Measurements from ENCODE around the gene IL17RA. TPM values are rescaled to one million over a fixed set of nuclear protein-coding genes. Genes with fewer than 3 reads are reported as not detected.

Gene IL17RA
- total and polyA plus RNA-seq, 2 of the 4 experiments (the other 2 are of a cell fraction) = 5.2 to 15.3 TPM

DNA sequence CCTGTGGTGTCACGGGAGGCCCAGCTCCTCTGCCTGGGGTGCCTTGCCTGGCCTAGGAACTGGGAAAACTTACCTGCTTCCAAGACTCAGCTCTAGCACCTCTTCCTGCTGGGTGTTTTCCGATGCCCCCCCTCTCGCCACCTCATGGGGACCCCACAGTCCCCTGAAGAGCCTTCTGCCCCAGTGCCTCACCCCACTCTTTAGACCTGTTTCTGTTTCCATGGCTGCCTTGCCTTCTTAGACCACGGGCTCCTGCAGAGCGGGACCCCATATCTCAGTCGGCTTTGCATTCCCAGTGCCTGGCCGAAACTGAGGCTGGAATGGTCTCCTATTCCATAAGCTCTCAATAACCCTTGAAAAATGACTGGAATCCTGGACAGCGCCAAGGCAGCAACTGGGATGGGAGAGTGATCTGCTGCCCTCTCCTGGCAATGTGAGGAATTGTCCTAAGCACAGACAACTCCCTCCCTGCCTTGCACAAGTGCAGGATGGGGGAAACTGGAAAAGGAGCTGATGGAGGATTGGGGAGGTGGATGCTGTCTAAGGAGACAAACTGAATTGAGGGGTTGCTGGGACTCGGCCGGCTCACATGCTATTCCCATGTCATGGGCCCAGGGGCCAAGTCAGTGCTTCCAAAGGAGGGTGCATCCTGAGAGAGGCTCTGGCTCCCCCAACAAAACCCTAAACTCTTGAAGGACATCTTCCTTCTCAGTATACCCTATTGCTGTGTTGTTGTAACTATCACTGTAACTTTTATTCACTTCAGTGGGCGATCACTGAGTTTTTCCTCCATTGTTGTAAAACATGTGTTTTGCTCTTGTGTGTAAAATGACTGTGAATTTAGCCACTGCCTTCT, 26.6 kb upstream of the IL17RA start:
- Histone ChIP-seq H3K9ac (ENCODE audit: low read depth, low read length) (no peak overlapping the region), H3K79me1 (ENCODE audit: low read depth in 1 of 2, low read length in 2 of 2) (no peaks in the 10 kb centered on the region), H3K4ac (ENCODE audit: low read depth, low read length) (no peak overlapping the region), H3K27me3 (ENCODE audit: control insufficient read depth, insufficient read depth, low read length) (peaks cover 9% of the 10 kb centered on the region), H3K4me3 (ENCODE audit: insufficient read depth, low read depth, low read length) (no peak overlapping the region), H3K4me2 (ENCODE audit: low read depth, low read length) (no peak overlapping the region), H3K27ac (ENCODE audit: insufficient read depth, low read length) (no peak overlapping the region), H2AK5ac (ENCODE audit: low read depth, low read length) (no peak overlapping the region), H2BK5ac (ENCODE audit: low read depth, low read length, poor library complexity, severe bottlenecking) (no peak overlapping the region), H2AK9ac (replicated peaks; ENCODE audit: low read depth, low read length, poor library complexity) (peak overlapping the region; percentile 57), H2AFZ (replicated peaks; ENCODE audit: low read length, poor library complexity) (no peak overlapping the region), H2BK120ac (ENCODE audit: low read depth, low read length) (no peak overlapping the region), H3K23ac (ENCODE audit: low read depth, low read length) (no peak overlapping the region), H4K20me1 (ENCODE audit: insufficient read depth, low read length) (no peaks in the 10 kb centered on the region), H4K8ac (ENCODE audit: low read depth in 2 of 2, low read length in 2 of 2) (no peak overlapping the region), H3K4me1 (ENCODE audit: control insufficient read depth, insufficient read depth, low read length) (no peaks in the 10 kb centered on the region), H3K36me3 (ENCODE audit: control insufficient read depth, insufficient read depth, low read length) (no peaks in the 10 kb centered on the region), H4K5ac (ENCODE audit: low read depth, low read length) (no peak overlapping the region), H3K9me1 (ENCODE audit: insufficient read depth, low read length) (no peaks in the 10 kb centered on the region), H2BK15ac (ENCODE audit: low read depth, low read length) (no peak overlapping the region), H3K14ac (replicated peaks; ENCODE audit: low read depth, low read length) (no peak overlapping the region), H3K18ac (ENCODE audit: low read depth, low read length) (no peak overlapping the region), H2BK20ac (ENCODE audit: low read depth, low read length) (no peak overlapping the region), H3K9me3 (ENCODE audit: control insufficient read depth, insufficient read depth, low read length) (no peaks in the 10 kb centered on the region), H3K56ac (ENCODE audit: extremely low read depth, insufficient read depth, low read length) (no peak overlapping the region), H4K91ac (ENCODE audit: insufficient read depth, low read depth, low read length) (no peak overlapping the region)
- intact Hi-C loops (cut with micrococcal nuclease) = loop anchor here (2.0 kb wide), 1 partner anchor 141 kb away; no protein-coding TSS in a partner anchor
- peak; percentile 74 for TF ChIP-seq RAD21 (IDR thresholded peaks at IDR 0.05; ENCODE audit: low read length)
- no peak for TF ChIP-seq RCOR1 (IDR thresholded peaks at IDR 0.05; ENCODE audit: insufficient replicate concordance, low read length)
- peak; percentile 43 for TF ChIP-seq CEBPB (IDR thresholded peaks at IDR 0.05; ENCODE audit: low read depth, low read length)
- TF ChIP-seq USF2 (IDR thresholded peaks at IDR 0.05; ENCODE audit: low read depth, low read length) = no peak
- peak; percentile 90 for TF ChIP-seq CTCF (conservative IDR thresholded peaks at IDR 0.05; ENCODE audit: low read depth, low read length)
- TF ChIP-seq BHLHE40 (IDR thresholded peaks at IDR 0.05; ENCODE audit: low read depth, low read length) = no peak
- no peak for TF ChIP-seq MXI1 (IDR thresholded peaks at IDR 0.05; ENCODE audit: borderline replicate concordance, low read depth, low read length)
- peak; percentile 59 for TF ChIP-seq SMC3 (IDR thresholded peaks at IDR 0.05; ENCODE audit: low read depth, low read length)
- WGBS, 2 experiments (ENCODE audit: extremely low coverage in 2 of 2, insufficient read length in 1 of 2) = no CpG with 5 or more reads among the region's 11 CpGs
- ChIA-PET POLR2A (ENCODE audit: unreplicated experiment) (no interaction called here), CTCF (interaction anchor here (0.6 to 1.4 kb wide), 11 partner anchors 9 to 508 kb away, joined by 3 to 6 read pairs (median 4); no protein-coding TSS in a partner anchor)
- peak; percentile 73 for DNase-seq
- in situ Hi-C loops (cut with MboI; ENCODE audit: low sequenced_read_pairs) = loop anchor here (5.0 kb wide), 1 partner anchor 136 kb away; no protein-coding TSS in a partner anchor
- no TSS peak for BruUV-seq (replicated peaks)
- peak; percentile 100 for ATAC-seq (ENCODE audit: low read depth)
- dilution Hi-C loops (cut with HindIII; ENCODE audit: low sequenced_read_pairs, unreplicated experiment) = no loop called here
